Measurements from ENCODE around the gene ARID1B. TPM values are rescaled to one million over a fixed set of nuclear protein-coding genes. Genes with fewer than 3 reads are reported as not detected.
A peak's percentile ranks its signal among the peaks of the same experiment; 100 is the strongest.

Gene ARID1B
- total and polyA plus RNA-seq, 10 of the 15 experiments (the other 5 are each of a cell fraction or from before 2014, with no cell fraction given), result 24.7 to 133 (median 54.6) TPM

DNA sequence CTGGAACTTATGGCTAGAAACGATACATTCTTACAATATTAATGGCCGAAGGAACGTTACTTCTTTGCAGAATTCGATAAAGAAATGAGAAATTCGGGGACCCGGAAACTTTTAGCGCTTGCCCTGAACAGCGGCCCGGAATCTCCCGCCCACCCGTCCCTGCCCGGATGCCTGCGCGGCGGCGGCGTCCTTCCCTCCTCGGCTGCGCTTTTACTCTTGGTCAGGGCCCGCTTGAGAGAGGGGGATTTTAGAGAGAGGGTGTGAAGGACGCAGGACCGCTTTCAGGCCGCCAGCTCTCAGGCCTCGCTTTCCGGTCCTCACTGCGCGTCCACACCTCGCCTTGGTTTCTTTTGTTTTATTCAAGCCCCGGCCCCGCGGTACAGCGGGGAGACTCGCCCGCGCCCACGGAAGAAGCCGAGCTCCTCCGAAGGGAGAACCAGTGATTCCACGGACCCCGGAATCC is 243.7 kb downstream of the ARID1B start (continued):
- TF ChIP-seq ZBTB33 (IDR thresholded peaks at IDR 0.05), result no peak
- TF ChIP-seq TCF12 (IDR thresholded peaks at IDR 0.05; ENCODE audit: low read depth, low read length), result no peak
- no peak for TF ChIP-seq RB1 (IDR thresholded peaks at IDR 0.05; ENCODE audit: borderline replicate concordance)
- TF ChIP-seq CBX3 (IDR thresholded peaks at IDR 0.05; ENCODE audit: borderline replicate concordance, low read depth), result no peak
- TF ChIP-seq, protein P1, sequence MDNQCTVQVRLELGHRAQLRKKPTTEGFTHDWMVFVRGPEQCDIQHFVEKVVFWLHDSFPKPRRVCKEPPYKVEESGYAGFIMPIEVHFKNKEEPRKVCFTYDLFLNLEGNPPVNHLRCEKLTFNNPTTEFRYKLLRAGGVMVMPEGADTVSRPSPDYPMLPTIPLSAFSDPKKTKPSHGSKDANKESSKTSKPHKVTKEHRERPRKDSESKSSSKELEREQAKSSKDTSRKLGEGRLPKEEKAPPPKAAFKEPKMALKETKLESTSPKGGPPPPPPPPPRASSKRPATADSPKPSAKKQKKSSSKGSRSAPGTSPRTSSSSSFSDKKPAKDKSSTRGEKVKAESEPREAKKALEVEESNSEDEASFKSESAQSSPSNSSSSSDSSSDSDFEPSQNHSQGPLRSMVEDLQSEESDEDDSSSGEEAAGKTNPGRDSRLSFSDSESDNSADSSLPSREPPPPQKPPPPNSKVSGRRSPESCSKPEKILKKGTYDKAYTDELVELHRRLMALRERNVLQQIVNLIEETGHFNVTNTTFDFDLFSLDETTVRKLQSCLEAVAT (IDR thresholded peaks at IDR 0.05), result peak; percentile 84
- peak in 1 of 2 experiments; percentile 62; a peak in 2 of 4 replicates for TF ChIP-seq IKZF2 (IDR thresholded peaks at IDR 0.05)
- TF ChIP-seq JUND (IDR thresholded peaks at IDR 0.05; ENCODE audit: low read depth, low read length), result no peak
- peak; percentile 44 for TF ChIP-seq MEF2B (IDR thresholded peaks at IDR 0.05; ENCODE audit: partially characterized antibody, poor library complexity, severe bottlenecking)
- TF ChIP-seq ZBTB4 (CRISPR knock-in tag; IDR thresholded peaks at IDR 0.05), result no peak
- TF ChIP-seq SKIL (IDR thresholded peaks at IDR 0.05; ENCODE audit: low read depth, poor library complexity, severe bottlenecking), result no peak
- TF ChIP-seq, protein P2, sequence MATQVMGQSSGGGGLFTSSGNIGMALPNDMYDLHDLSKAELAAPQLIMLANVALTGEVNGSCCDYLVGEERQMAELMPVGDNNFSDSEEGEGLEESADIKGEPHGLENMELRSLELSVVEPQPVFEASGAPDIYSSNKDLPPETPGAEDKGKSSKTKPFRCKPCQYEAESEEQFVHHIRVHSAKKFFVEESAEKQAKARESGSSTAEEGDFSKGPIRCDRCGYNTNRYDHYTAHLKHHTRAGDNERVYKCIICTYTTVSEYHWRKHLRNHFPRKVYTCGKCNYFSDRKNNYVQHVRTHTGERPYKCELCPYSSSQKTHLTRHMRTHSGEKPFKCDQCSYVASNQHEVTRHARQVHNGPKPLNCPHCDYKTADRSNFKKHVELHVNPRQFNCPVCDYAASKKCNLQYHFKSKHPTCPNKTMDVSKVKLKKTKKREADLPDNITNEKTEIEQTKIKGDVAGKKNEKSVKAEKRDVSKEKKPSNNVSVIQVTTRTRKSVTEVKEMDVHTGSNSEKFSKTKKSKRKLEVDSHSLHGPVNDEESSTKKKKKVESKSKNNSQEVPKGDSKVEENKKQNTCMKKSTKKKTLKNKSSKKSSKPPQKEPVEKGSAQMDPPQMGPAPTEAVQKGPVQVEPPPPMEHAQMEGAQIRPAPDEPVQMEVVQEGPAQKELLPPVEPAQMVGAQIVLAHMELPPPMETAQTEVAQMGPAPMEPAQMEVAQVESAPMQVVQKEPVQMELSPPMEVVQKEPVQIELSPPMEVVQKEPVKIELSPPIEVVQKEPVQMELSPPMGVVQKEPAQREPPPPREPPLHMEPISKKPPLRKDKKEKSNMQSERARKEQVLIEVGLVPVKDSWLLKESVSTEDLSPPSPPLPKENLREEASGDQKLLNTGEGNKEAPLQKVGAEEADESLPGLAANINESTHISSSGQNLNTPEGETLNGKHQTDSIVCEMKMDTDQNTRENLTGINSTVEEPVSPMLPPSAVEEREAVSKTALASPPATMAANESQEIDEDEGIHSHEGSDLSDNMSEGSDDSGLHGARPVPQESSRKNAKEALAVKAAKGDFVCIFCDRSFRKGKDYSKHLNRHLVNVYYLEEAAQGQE (IDR thresholded peaks at IDR 0.05; ENCODE audit: low read depth, low read length), result no peak
- TF ChIP-seq, protein P3, sequence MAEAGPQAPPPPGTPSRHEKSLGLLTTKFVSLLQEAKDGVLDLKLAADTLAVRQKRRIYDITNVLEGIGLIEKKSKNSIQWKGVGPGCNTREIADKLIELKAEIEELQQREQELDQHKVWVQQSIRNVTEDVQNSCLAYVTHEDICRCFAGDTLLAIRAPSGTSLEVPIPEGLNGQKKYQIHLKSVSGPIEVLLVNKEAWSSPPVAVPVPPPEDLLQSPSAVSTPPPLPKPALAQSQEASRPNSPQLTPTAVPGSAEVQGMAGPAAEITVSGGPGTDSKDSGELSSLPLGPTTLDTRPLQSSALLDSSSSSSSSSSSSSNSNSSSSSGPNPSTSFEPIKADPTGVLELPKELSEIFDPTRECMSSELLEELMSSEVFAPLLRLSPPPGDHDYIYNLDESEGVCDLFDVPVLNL (IDR thresholded peaks at IDR 0.05; ENCODE audit: low read depth, low read length), result no peak

Measured in GM12878 (cell line).